Testis (tissue), 2 donors: Measurements from ENCODE around the gene RHEX.

ENCODE experiments used
- POLR2A ChIP-seq: fragments of 450-650 bp; IDR thresholded peaks from one replicate; pipeline ENCODE4 v1.6.1; 2017; ENCODE audit warnings: antibody characterized with exemption, mild to moderate bottlenecking, moderate library complexity
- TF ChIP-seq, protein P1 (sequence below), 3 experiments: fragments of 450-650 bp in 2 of 3; fragments of 200-600 bp in 1 of 3; sonication (generic) in 1 of 3; IDR thresholded peaks; one replicate each; pipeline ENCODE4 v1.5.1; 2016 to 2019; ENCODE audit warnings: antibody characterized with exemption in 3 of 3, mild to moderate bottlenecking in 2 of 3, moderate library complexity in 1 of 3

- TF ChIP-seq, protein P1, sequence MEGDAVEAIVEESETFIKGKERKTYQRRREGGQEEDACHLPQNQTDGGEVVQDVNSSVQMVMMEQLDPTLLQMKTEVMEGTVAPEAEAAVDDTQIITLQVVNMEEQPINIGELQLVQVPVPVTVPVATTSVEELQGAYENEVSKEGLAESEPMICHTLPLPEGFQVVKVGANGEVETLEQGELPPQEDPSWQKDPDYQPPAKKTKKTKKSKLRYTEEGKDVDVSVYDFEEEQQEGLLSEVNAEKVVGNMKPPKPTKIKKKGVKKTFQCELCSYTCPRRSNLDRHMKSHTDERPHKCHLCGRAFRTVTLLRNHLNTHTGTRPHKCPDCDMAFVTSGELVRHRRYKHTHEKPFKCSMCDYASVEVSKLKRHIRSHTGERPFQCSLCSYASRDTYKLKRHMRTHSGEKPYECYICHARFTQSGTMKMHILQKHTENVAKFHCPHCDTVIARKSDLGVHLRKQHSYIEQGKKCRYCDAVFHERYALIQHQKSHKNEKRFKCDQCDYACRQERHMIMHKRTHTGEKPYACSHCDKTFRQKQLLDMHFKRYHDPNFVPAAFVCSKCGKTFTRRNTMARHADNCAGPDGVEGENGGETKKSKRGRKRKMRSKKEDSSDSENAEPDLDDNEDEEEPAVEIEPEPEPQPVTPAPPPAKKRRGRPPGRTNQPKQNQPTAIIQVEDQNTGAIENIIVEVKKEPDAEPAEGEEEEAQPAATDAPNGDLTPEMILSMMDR (IDR thresholded peaks at IDR 0.05), result no peak
- no peak for TF ChIP-seq POLR2A
These were observed 26.2 kb downstream of the RHEX start for GRCh38 chr1:206079135-206079534.
